Tibial artery (tissue), 4 donors: ENCODE measurements around the gene HSFX4.
A peak's percentile ranks its signal among the peaks of the same experiment; 100 is the strongest.

ENCODE experiments used
- DNase-seq, 2 donors: peaks; one replicate each; pipeline ENCODE4 v3.0.0-alpha.2; 2019
- H3K27ac ChIP-seq, 2 donors: fragments of 200-600 bp; sonication (generic) in 1 of 2; 1 replicate in 1 of 2; 2 replicates in 1 of 2; pipeline ENCODE4 v1.5.1; 2018 to 2019; ENCODE audit warnings: mild to moderate bottlenecking in 1 of 2
- H3K27me3 ChIP-seq, 2 donors: fragments of 200-600 bp; sonication (generic) in 1 of 2; one replicate each; pipeline versions ENCODE4 v1.5.1 to v1.6.0; 2016 to 2019
- H3K36me3 ChIP-seq, 3 donors: fragments of 200-600 bp; sonication (generic) in 2 of 3; one replicate each; pipeline ENCODE4 v1.5.1; 2016 to 2019; ENCODE audit warnings: mild to moderate bottlenecking in 2 of 3
- H3K4me1 ChIP-seq, 4 donors: fragments of 200-600 bp; sonication (generic) in 2 of 4; 1 replicate in 3 of 4; 2 replicates in 1 of 4; pipeline ENCODE4 v1.5.1; 2016 to 2019
- H3K4me3 ChIP-seq, 2 donors: fragments of 200-600 bp; sonication (generic) in 1 of 2; 1 replicate in 1 of 2; 2 replicates in 1 of 2; pipeline ENCODE4 v1.5.1; 2018 to 2019; ENCODE audit warnings: mild to moderate bottlenecking in 2 of 2
- H3K9me3 ChIP-seq, 3 donors: fragments of 200-600 bp; sonication (generic) in 1 of 3; one replicate each; pipeline ENCODE4 v1.5.1; 2016 to 2019
- intact Hi-C: fragments of 100-400 bp; cut with DNase I; formaldehyde crosslinking; loops from one replicate; pipeline ENCODE4 v1.15.0; 2023; ENCODE audit warnings: low total_unique reads
- TF ChIP-seq, protein P1 (sequence below), 2 experiments: fragments of 200-600 bp in 1 of 2; fragments of 450-650 bp in 1 of 2; IDR thresholded peaks; one replicate each; pipeline ENCODE4 v1.5.1; 2017 to 2019; ENCODE audit warnings: antibody characterized with exemption in 2 of 2, mild to moderate bottlenecking in 1 of 2, moderate library complexity in 1 of 2

Gene HSFX4

DNA sequence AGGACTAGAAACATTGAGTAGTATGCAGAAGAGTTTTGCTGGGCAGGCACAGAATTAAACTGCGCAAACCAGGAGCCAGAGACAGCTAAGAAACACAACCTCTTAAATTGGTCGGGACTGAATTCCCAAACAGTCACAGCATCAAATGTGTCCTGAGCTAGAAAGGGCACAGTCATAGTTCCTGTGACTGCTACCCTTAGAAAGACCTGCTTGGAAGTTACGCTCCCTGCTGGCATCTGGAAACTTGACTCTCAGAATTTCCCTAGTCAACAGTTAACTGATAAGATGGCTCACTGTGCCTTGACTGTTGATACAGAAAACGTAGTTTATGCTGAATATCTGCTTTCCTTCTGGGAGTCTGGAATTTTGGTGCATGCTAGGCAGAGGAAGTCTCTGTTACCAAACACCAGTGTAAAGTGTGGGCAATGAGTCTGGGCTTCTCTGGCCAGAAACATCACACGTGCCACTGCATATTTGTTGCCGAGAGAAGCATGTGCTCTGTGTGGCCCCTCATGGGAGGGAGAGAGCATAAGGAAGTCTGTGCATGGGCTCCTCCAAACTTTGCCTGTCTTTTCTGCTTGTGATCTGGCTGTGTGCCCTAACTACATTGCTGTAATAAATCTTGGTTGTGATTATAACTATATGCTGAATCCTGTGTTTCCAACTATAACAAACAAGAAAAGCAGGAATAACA, 20.5 kb downstream of the HSFX4 start:
- intact Hi-C loops, result no loop called here
- H3K27ac ChIP-seq, result peak overlapping the region in 1 of 2 donors; percentile 46
- peaks cover 0 to 19% (median 0%) of the 10 kb centered on the region in 3 donors for H3K36me3 ChIP-seq
- no peak overlapping the region for H3K4me3 ChIP-seq
- H3K9me3 ChIP-seq, result no peaks in the 10 kb centered on the region
- TF ChIP-seq, protein P1, sequence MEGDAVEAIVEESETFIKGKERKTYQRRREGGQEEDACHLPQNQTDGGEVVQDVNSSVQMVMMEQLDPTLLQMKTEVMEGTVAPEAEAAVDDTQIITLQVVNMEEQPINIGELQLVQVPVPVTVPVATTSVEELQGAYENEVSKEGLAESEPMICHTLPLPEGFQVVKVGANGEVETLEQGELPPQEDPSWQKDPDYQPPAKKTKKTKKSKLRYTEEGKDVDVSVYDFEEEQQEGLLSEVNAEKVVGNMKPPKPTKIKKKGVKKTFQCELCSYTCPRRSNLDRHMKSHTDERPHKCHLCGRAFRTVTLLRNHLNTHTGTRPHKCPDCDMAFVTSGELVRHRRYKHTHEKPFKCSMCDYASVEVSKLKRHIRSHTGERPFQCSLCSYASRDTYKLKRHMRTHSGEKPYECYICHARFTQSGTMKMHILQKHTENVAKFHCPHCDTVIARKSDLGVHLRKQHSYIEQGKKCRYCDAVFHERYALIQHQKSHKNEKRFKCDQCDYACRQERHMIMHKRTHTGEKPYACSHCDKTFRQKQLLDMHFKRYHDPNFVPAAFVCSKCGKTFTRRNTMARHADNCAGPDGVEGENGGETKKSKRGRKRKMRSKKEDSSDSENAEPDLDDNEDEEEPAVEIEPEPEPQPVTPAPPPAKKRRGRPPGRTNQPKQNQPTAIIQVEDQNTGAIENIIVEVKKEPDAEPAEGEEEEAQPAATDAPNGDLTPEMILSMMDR (IDR thresholded peaks at IDR 0.05), result no peak
- no peak for DNase-seq
- no peaks in the 10 kb centered on the region for H3K27me3 ChIP-seq
- H3K4me1 ChIP-seq, result peaks cover 0 to 7% (median 0%) of the 10 kb centered on the region in 4 donors

DNA sequence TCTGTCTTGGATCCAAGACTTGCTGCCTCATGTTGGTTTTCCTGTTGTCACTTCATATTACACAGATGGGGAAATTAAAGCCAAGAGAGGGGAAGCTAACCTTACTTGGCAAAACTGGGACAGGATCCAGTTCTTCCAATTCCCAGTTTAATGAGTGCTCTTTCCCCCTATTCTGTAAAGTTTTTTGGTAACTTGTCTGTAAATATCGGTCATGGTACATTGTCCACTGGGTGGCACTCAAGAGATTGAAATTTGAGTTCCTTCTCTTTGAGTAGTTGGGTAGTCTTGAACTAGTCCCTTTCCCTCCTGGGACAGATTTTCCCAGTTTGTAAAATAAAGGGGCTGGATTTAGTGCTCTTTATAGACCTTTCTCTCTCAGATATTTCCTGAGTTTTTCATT, 21.3 kb downstream of the HSFX4 start:
- no peak for DNase-seq
- no peak overlapping the region for H3K4me3 ChIP-seq
- intact Hi-C loops, result no loop called here

DNA sequence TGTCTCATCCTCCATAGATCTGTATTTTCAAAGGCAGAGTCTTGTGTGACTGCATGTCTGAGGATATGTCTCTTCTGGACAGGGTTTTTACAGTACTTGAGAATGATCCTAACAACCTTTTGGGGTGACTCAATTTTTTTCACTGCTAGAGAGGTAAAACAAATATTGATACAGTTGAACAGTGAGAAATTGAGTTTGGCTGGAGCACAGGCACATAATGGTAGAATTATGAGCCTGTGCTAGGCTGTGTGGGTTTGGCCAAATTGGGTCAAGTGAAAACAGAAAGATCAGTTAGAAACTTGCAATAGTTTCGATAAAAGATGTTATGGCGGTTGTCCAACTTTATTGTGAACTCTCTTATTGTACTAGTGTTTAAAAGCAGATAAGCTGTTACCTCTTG, 32.2 kb downstream of the HSFX4 start:
- Histone ChIP-seq H3K36me3 (peaks cover 0 to 3% (median 0%) of the 10 kb centered on the region in 3 donors), H3K27me3 (no peaks in the 10 kb centered on the region), H3K27ac (no peak overlapping the region), H3K4me1 (peaks cover 0 to 3% (median 0%) of the 10 kb centered on the region in 4 donors), H3K4me3 (no peak overlapping the region), H3K9me3 (no peaks in the 10 kb centered on the region)
- TF ChIP-seq, protein P1 (IDR thresholded peaks at IDR 0.05), result no peak
- intact Hi-C loops, result loop anchor here (5.0 kb wide), 1 partner anchor 401 kb away; the partner anchor contains the start of gene MAMLD1
- no peak for DNase-seq

More for the DNA sequence above, 21.3 kb downstream of the HSFX4 start:
- H3K4me1 ChIP-seq, result peaks cover 0 to 7% (median 0%) of the 10 kb centered on the region in 4 donors
- H3K9me3 ChIP-seq, result no peaks in the 10 kb centered on the region
- H3K27ac ChIP-seq, result peak overlapping the region in 1 of 2 donors; percentile 46
- TF ChIP-seq, protein P1 (IDR thresholded peaks at IDR 0.05), result peak; percentile 36 to 39
- H3K36me3 ChIP-seq, result peaks cover 0 to 12% (median 0%) of the 10 kb centered on the region in 3 donors
- no peaks in the 10 kb centered on the region for H3K27me3 ChIP-seq

DNA sequence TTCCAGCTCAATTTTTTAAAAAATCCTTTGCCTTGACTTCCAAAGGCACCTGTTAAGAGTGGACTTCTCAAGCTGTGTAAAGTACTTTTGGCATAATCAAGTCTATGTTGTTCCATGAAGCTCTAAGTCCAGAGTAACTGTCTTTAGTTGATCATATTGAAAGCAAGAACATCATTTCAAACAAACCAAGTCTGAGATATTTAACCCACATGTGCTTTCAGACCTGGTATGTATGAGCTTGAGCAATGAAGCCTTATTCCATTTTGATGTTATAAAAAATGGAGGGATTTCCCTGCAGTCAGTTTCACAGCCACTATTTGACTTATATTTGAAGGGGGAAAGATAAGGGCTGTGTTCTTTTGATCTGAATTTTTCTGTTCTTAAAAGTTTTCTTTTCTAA, 32.6 kb downstream of the HSFX4 start:
- H3K27ac ChIP-seq, result no peak overlapping the region
- TF ChIP-seq, protein P1 (IDR thresholded peaks at IDR 0.05), result no peak

DNA sequence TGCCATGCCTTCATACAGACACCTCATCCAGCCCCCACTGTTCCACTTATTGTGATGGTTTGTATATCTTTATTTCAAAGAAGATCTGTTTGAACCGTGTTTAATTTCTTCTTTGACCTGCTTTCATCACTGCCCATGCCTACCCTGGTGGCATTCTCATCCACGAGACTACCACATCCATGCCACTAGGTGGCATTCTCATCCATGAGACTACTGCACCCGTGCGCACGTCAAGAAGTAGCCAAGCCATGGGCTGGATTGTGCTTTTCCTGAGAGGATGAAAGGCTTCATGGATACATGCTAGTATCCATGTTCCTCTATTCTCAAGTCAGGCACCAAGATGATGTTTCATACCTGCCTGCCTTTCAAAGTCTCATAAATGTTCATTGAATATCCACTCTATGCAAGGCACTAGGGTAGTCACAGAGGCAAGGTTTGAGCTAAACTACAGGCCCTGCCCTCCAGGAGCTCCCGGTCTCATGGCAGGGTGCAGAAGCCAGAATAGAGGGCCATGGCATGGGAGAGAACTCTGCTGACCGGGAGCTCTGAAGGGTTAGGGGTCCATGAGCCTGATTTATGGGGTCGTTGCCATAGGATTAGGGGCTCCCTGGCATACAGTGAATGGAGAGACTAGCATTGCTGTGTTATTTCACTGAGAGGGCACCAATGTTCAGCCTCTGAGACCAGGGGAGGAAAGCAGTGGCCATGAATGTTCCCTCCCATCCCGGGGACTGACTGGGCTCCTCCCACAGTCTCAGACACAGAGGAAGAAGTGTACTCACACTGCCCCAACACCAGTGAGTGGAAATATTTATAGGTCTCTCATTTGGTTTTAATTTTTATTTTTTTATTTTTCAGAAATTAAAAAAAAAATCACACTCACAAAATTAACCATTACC, 33.7 kb downstream of the HSFX4 start:
- Histone ChIP-seq H3K9me3 (no peaks in the 10 kb centered on the region), H3K36me3 (peaks cover 0 to 3% (median 0%) of the 10 kb centered on the region in 3 donors), H3K27ac (peak overlapping the region in 1 of 2 donors; percentile 39), H3K4me3 (no peak overlapping the region), H3K27me3 (no peaks in the 10 kb centered on the region), H3K4me1 (peaks cover 0 to 3% (median 0%) of the 10 kb centered on the region in 4 donors)
- intact Hi-C loops, result loop anchor here (5.0 kb wide), 1 partner anchor 399 kb away; the partner anchor contains the start of gene MAMLD1
- TF ChIP-seq, protein P1 (IDR thresholded peaks at IDR 0.05), result peak; percentile 59 to 64
- peak; percentile 50 to 73 for DNase-seq

More for the DNA sequence above, 32.6 kb downstream of the HSFX4 start:
- Histone ChIP-seq H3K27me3 (no peaks in the 10 kb centered on the region), H3K4me3 (no peak overlapping the region), H3K36me3 (peaks cover 0 to 3% (median 0%) of the 10 kb centered on the region in 3 donors), H3K4me1 (peaks cover 0 to 3% (median 0%) of the 10 kb centered on the region in 4 donors), H3K9me3 (no peaks in the 10 kb centered on the region)
- DNase-seq, result no peak
- intact Hi-C loops, result loop anchor here (5.0 kb wide), 1 partner anchor 400 kb away; the partner anchor contains the start of gene MAMLD1
